NCI-H82 treated with DMSO at 0.1 percent for 48 hours (cell line): ENCODE results near the gene LPXN.
A peak's percentile ranks its signal among the peaks of the same experiment; 100 is the strongest.

Experiments
- DNase-seq: peaks from one replicate; lab custom pipeline; 2025; ENCODE audit not compliant: unreplicated experiment; lab: John Stamatoyannopoulos, UW

Gene LPXN

DNA sequence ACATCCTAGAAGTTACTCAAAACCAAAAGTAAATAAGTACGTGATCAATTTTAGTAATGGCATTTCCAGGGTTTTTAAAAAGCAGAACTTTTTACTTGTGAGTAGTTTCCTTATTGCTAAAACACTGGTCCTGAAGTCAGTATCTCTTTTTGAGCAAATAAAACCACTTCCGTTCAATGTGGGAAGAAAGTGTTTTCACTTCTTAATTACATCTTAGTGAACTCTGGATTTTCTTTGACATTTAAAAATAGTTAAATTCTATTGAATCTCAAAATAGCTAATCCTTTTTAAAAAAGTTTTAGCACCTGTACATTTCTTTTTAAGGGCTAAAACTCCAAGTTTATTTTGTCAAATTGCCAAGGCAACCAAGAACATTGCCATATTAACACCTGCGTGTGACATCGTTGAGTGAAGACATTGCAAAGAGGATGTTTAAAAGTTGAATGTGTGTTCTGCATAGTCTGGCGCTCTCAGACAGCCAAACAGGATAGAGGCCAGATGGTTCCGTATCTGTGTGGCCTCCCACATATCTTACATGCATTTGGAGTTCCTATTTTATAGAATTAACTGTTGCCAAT lies 50.5 kb downstream of the LPXN start:
- no peak for DNase-seq

- DNase-seq, result peak; percentile 20
Measured at GRCh38 chr11:58524232-58525036, 51.2 kb downstream of the LPXN start.

- DNase-seq, result no peak
Measured at GRCh38 chr11:58513747-58514367, 61.8 kb downstream of the LPXN start.

DNA sequence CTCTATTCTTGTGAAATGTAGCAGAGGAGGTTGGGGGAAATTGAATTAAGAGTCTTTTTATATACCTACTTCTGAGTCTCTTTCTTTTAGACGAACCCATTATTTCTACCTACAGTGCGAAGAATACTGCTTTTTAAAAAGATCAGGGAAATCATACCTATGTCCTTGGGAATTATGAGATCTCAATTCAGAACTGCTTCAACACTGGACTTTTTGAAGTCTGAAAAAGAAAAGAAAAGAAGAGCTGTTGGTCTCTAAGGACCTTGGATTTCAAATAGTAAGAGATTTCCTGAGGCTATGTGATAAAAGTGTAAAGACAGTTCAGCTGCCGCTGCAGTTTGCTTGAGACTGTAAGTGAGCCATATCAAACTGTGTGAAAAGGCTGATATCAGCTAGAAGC lies 64.0 kb downstream of the LPXN start:
- DNase-seq, result no peak

GRCh38 chr11:58509748-58510147 lies 65.9 kb downstream of the LPXN start:
- no peak for DNase-seq

DNA sequence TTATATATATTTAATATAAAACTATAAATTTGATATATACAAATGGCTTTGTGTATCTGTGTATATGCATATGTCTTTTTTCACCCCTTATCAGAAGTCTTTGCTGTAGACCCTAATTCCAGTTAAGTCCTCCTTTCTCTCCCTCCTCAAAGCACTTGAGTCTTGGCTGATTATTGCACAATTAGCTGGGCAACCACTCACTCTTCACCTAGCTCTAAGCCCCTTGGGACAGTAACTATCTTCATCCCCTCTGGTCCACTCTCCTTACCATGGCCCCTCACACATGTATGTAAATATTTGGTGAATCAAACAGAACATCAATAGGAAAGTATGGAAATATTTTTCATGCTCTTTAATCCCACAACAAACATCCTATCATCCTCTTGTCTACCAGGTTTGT lies 66.8 kb downstream of the LPXN start:
- DNase-seq, result no peak

- no peak for DNase-seq
Measured at GRCh38 chr11:58508005-58508404, 67.7 kb downstream of the LPXN start, which contains the start of gene OR5B21. TSS of gene OR5B21 (minus strand) at chr11:58508105. CDS start at chr11:58508105, 0 bp downstream.

DNA sequence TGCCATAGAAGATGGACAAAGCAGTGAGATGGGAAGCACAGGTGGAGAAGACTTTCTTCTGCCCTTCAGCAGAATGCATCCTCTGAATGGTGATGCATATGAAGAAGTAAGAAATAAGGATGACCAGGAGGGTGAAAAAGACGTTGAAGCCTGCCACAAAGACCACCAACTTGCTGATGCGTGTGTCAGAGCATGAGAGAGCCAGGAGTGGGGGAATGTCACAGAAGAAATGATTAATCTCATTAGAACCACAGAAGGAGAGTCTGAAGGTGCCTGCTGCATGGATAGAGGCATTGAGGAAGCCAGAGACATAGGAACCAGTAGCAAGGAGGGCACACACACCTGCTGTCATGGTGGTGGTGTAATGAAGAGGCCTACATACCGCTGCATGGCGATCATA lies 68.3 kb downstream of the LPXN start:
- no peak for DNase-seq

DNA sequence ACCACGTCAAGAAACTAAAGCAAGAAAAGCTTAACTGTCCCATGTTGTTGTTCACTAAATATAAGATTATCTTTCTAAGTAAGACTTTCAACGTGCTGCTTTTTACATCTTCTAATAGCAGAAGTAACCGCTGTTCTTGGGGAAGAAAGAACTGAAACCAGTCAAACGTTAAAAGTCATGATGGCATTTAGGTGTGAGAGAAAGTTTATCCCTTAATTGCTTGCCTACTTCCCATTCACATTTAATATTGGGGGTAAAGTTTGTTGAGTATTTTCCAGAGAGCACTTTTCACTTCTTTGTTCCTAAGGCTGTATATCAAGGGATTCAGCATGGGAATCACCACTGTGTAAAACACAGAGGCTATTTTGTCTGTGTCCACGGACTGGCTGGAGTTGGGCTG lies 68.7 kb downstream of the LPXN start:
- DNase-seq, result no peak

- no peak for DNase-seq
Measured at GRCh38 chr11:58505849-58506248, 69.8 kb downstream of the LPXN start.

- DNase-seq, result no peak
Measured at GRCh38 chr11:58504232-58504631, 71.4 kb downstream of the LPXN start.

- DNase-seq, result no peak
Measured at GRCh38 chr11:58503361-58503856, 72.2 kb downstream of the LPXN start.

DNA sequence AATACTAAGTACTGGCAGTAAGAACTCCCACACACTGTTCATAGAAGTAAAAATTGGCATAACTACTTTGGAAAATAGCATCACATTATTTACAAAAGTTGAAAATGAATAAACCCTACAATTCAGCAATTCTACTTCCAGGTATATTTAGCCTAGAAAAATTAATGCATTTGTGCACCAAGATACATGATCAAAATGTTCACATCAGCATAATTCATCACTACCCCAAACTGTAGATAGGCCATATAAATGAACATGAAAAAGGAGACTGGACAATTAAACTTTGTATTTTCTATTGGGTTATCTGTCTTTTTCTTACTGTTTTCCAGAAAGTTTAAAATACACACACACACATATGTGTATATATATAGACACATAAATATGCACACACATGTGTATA lies 73.7 kb downstream of the LPXN start:
- no peak for DNase-seq

GRCh38 chr11:58498464-58498863 lies 77.2 kb downstream of the LPXN start:
- DNase-seq, result no peak

DNA sequence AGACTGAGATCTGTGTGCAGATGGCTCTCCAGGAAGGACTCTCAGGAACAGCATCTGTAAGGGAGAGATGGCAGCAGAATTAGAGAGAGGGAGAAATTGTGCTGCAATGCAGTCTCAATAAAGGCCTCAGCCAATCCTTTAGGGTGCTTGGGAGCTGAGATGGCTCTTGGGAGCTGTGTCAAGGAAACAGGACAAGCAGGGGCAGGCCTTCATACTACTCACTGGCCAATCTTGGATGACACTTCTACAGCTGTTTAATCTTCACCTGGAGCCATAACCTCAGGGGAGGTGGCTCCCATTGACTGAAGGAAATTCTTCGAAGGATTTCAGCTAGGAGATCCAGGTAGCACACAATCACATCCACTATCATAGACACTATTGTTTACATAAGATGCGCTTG lies 77.7 kb downstream of the LPXN start:
- DNase-seq, result no peak

DNA sequence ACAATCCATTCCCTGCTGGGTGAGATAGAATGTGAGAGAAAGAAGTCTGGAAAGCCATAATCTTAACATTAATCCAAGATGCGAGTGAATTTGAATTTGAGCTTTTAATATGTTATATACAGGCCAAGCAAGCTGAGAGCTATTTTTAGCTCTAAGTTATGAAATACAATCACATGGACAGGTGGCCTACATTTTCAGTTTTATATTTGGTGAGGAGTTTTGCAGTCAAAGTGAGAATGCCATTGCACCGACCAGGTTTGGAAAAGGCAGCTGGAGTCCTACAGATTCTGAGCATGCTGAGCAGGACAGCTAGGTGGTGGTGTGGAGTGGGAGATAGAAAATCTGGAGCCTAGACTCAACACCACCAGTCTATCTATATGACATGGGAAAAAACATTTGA lies 79.8 kb downstream of the LPXN start:
- no peak for DNase-seq

- no peak for DNase-seq
Measured at GRCh38 chr11:58494101-58494500, 81.6 kb downstream of the LPXN start.

DNA sequence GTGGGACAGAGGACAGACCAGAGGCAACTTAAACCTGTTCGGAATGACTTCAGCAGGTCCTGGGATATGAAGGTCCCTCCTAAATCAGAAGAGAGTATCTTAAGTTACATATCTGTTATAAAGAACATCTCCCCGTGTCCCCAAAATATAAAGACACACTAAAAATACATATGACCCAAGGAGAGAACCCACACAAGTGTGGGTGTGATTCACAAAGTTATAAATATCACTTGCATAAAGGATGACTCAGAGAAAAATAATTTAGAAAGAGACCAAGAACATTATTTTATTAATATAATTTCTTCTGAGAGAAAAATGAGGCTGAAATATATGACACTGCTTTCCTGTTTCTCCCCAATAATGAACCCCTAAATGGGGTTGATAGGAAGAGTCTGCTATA lies 82.0 kb downstream of the LPXN start:
- no peak for DNase-seq

- no peak for DNase-seq
Measured at GRCh38 chr11:58490827-58491226, 84.8 kb downstream of the LPXN start.

GRCh38 chr11:58487170-58487569 lies 88.5 kb downstream of the LPXN start:
- no peak for DNase-seq

DNA sequence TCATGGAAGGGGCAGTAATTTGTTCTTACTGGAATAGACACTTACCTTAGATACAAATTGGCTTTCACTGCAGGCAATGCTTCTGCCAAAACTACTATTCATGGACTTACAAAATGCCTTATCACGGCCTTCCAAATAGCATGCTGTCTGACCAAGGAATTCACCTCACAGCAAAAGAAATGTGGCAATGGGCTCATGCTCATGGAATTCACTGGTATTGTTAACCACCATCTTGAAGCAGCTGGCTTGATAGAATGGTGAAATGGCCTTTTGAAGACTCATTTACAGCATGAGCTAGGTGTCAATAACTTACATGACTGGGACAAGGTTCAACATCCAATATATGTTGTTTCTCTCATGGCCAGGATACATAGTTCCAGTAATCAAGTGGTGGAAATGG lies 89.7 kb downstream of the LPXN start:
- no peak for DNase-seq
